ENCODE results near the gene COL9A2. TPM values are rescaled to one million over a fixed set of nuclear protein-coding genes. Genes with fewer than 3 reads are reported as not detected.

The COL9A2 gene
- total RNA-seq, 1 donor from 2014 or later, result 7.1 TPM

GRCh38 chr1:40305451-40305850 lies 11.6 kb downstream of the COL9A2 start:
- no peaks in the 10 kb centered on the region for H3K36me3 ChIP-seq
- H3K4me1 ChIP-seq, result no peaks in the 10 kb centered on the region
- H3K27ac ChIP-seq, result no peak overlapping the region
- no peaks in the 10 kb centered on the region for H3K9me3 ChIP-seq
- DNase-seq (ENCODE audit: extremely low spot score in 2 of 2), result no peak
- no peaks in the 10 kb centered on the region for H3K27me3 ChIP-seq
- H3K4me3 ChIP-seq, result no peak overlapping the region
- no peak for TF ChIP-seq CTCF (IDR thresholded peaks at IDR 0.05)
- no peak for TF ChIP-seq POLR2A (IDR thresholded peaks at IDR 0.05)
- TF ChIP-seq POLR2AphosphoS5 (IDR thresholded peaks at IDR 0.05; ENCODE audit: insufficient read depth in 1 of 2, low read depth in 1 of 2), result no peak
- intact Hi-C loops (cut with DNase I), result no loop called here

- H3K4me1 ChIP-seq, result no peaks in the 10 kb centered on the region
- intact Hi-C loops (cut with DNase I), result no loop called here
- no peak overlapping the region for H3K27ac ChIP-seq
- peak in 1 of 2 donors; percentile 58 for DNase-seq (ENCODE audit: extremely low spot score in 2 of 2)
- H3K9me3 ChIP-seq, result no peaks in the 10 kb centered on the region
- no peaks in the 10 kb centered on the region for H3K36me3 ChIP-seq
- H3K27me3 ChIP-seq, result no peaks in the 10 kb centered on the region
- TF ChIP-seq POLR2A (IDR thresholded peaks at IDR 0.05), result no peak
- no peak for TF ChIP-seq POLR2AphosphoS5 (IDR thresholded peaks at IDR 0.05; ENCODE audit: insufficient read depth in 1 of 2, low read depth in 1 of 2)
- TF ChIP-seq CTCF (IDR thresholded peaks at IDR 0.05), result no peak
- no peak overlapping the region for H3K4me3 ChIP-seq
These were observed 13.3 kb downstream of the COL9A2 start for GRCh38 chr1:40303790-40304189.

GRCh38 chr1:40303051-40303771 lies 13.9 kb downstream of the COL9A2 start:
- intact Hi-C loops (cut with DNase I), result no loop called here
- H3K36me3 ChIP-seq, result no peaks in the 10 kb centered on the region
- H3K4me3 ChIP-seq, result no peak overlapping the region
- H3K27me3 ChIP-seq, result no peaks in the 10 kb centered on the region
- H3K9me3 ChIP-seq, result no peaks in the 10 kb centered on the region
- H3K4me1 ChIP-seq, result no peaks in the 10 kb centered on the region
- peak in 1 of 2 donors; percentile 87 for DNase-seq (ENCODE audit: extremely low spot score in 2 of 2)
- TF ChIP-seq POLR2A (IDR thresholded peaks at IDR 0.05) (no peak), POLR2AphosphoS5 (IDR thresholded peaks at IDR 0.05; ENCODE audit: insufficient read depth in 1 of 2, low read depth in 1 of 2) (no peak), CTCF (IDR thresholded peaks at IDR 0.05) (no peak)
- no peak overlapping the region for H3K27ac ChIP-seq

- no peaks in the 10 kb centered on the region for H3K4me1 ChIP-seq
- no peaks in the 10 kb centered on the region for H3K27me3 ChIP-seq
- intact Hi-C loops (cut with DNase I), result no loop called here
- H3K36me3 ChIP-seq, result no peaks in the 10 kb centered on the region
- H3K9me3 ChIP-seq, result no peaks in the 10 kb centered on the region
- TF ChIP-seq CTCF (IDR thresholded peaks at IDR 0.05) (no peak), POLR2A (IDR thresholded peaks at IDR 0.05) (no peak), POLR2AphosphoS5 (IDR thresholded peaks at IDR 0.05; ENCODE audit: insufficient read depth in 1 of 2, low read depth in 1 of 2) (no peak)
- no peak overlapping the region for H3K4me3 ChIP-seq
- DNase-seq (ENCODE audit: extremely low spot score in 2 of 2), result peak in 1 of 2 donors; percentile 85
- no peak overlapping the region for H3K27ac ChIP-seq
These were observed 14.6 kb downstream of the COL9A2 start for GRCh38 chr1:40302475-40302874.

- no peak for DNase-seq (ENCODE audit: extremely low spot score in 2 of 2)
- no peak overlapping the region for H3K27ac ChIP-seq
- H3K4me1 ChIP-seq, result no peaks in the 10 kb centered on the region
- intact Hi-C loops (cut with DNase I), result no loop called here
- H3K4me3 ChIP-seq, result no peak overlapping the region
- no peaks in the 10 kb centered on the region for H3K9me3 ChIP-seq
- TF ChIP-seq CTCF (IDR thresholded peaks at IDR 0.05) (no peak), POLR2AphosphoS5 (IDR thresholded peaks at IDR 0.05; ENCODE audit: insufficient read depth in 1 of 2, low read depth in 1 of 2) (no peak), POLR2A (IDR thresholded peaks at IDR 0.05) (no peak)
- no peaks in the 10 kb centered on the region for H3K27me3 ChIP-seq
- no peaks in the 10 kb centered on the region for H3K36me3 ChIP-seq
These were observed 15.4 kb downstream of the COL9A2 start for GRCh38 chr1:40301541-40302299.
